Heart left ventricle (tissue), 16 donors: ENCODE results near the gene IL1B. TPM values are rescaled to one million over a fixed set of nuclear protein-coding genes. Genes with fewer than 3 reads are reported as not detected.

Source experiments
- ATAC-seq, 4 donors: fragments of 200-7000 bp; cut with Tn5 transposase; one replicate each; pipeline ENCODE4 v1.9.1; 2020 to 2022; ENCODE audit warnings: moderate library complexity in 4 of 4, mild to moderate bottlenecking in 3 of 4, moderate number of reproducible peaks in 1 of 4
- DNase-seq, 5 donors: peaks; one replicate each; pipeline ENCODE4 v3.0.0-alpha.2; 2020
- H3K27ac ChIP-seq, 12 donors: fragments of 200-600 bp; sonication (generic) in 4 of 12; one replicate each; pipeline versions ENCODE4 v1.5.0 to v1.8.0; 2016 to 2022; ENCODE audit warnings: mild to moderate bottlenecking in 2 of 12
- H3K27me3 ChIP-seq, 9 donors: fragments of 200-600 bp; sonication (generic) in 2 of 9; one replicate each; pipeline versions ENCODE4 v1.5.1 to v1.8.0; 2016 to 2022; ENCODE audit warnings: mild to moderate bottlenecking in 3 of 9
- H3K36me3 ChIP-seq, 9 donors: fragments of 200-600 bp; sonication (generic) in 2 of 9; one replicate each; pipeline versions ENCODE4 v1.5.0 to v1.8.0; 2018 to 2022; ENCODE audit warnings: mild to moderate bottlenecking in 2 of 9
- H3K4me1 ChIP-seq, 12 donors: fragments of 200-600 bp; sonication (generic) in 4 of 12; one replicate each; pipeline versions ENCODE4 v1.5.0 to v1.8.0; 2016 to 2022; ENCODE audit warnings: mild to moderate bottlenecking in 3 of 12
- H3K4me3 ChIP-seq, 12 donors: fragments of 200-600 bp; sonication (generic) in 4 of 12; one replicate each; pipeline versions ENCODE4 v1.5.0 to v1.8.0; 2017 to 2022; ENCODE audit warnings: mild to moderate bottlenecking in 9 of 12, moderate library complexity in 4 of 12
- H3K9me3 ChIP-seq, 12 donors: fragments of 200-600 bp; sonication (generic) in 4 of 12; one replicate each; pipeline versions ENCODE4 v1.5.0 to v1.8.0; 2016 to 2022; ENCODE audit warnings: mild to moderate bottlenecking in 1 of 12
- CTCF ChIP-seq, 12 donors: fragments of 200-600 bp; sonication (generic) in 4 of 12; IDR thresholded peaks; one replicate each; pipeline versions ENCODE4 v1.5.0 to v1.8.0; 2018 to 2022; ENCODE audit warnings: antibody characterized with exemption in 12 of 12, mild to moderate bottlenecking in 5 of 12
- POLR2A ChIP-seq, 2 donors: fragments of 450-650 bp; IDR thresholded peaks; one replicate each; pipeline ENCODE4 v1.6.1; 2017; ENCODE audit warnings: antibody characterized with exemption in 2 of 2, mild to moderate bottlenecking in 2 of 2, moderate library complexity in 2 of 2
- WGBS, 4 donors: extraction: QIAGEN DNeasy Blood & Tissue Kit in 2 of 4; methylation state at CpG; one replicate each; pipeline versions ENCODE4 v1.1.5 to v1.1.7; 2013 to 2018; 5-methylcytosine and 5-hydroxymethylcytosine counted together
- intact Hi-C, 10 donors: fragments of 100-400 bp; cut with DNase I; formaldehyde crosslinking; loops; one replicate each; pipeline versions ENCODE4 v1.11.1 to v1.14.2; 2022
- polyA plus RNA-seq, 2 donors: library from polyadenylated mRNA; stranded (reverse); fragments of 200-250 nt; gene quantifications; one replicate each; pipeline ENCODE4 v1.2.3, GENCODE V29; 2013
- total RNA-seq, 9 donors: library from RNA; depleted of rRNA in 2 of 9; stranded (reverse); fragments of >200 nt in 2 of 9; fragmentation: NEBNext Ultra II Directional in 3 of 9; extraction: Animal tissue kit (Norgen Biotek cat#: 25700) in 3 of 9; gene quantifications; one replicate each; pipeline versions ENCODE4 v1.1.0 to v1.2.4, GENCODE V29; 2016 to 2023
- donor health status: ischemic (EF 13 %, LVEDD 7.1; RV severe dilation, severe dysfunction).
- donor health status: healthy with polysubstance abuse.
- donor health status: DM: no; HTN: yes; CAD: no.
- donor health status: DM: no; HTN: no; CAD: no.
- donor health status: ischemic (EF 25% LVEDD 6.9; RV normal size, moderate dysfunction).
- donor health status: ischemic (EF 25% LVEDD 5.7; RV mildly dilated, moderate dysfunction).
- donor health status: healthy.
- donor health status: DM: yes; HTN: yes; CAD: no.
- donor health status: ischemic (EF 35%, LVEDD 5.7; RV mildly dilated, moderate dysfunction).
- donor health status: nonischemic (EF 11% LVEDD 7.7; RV severe dilation, severe dysfunction).
- donor health status: DM: yes; HTN: yes; CAD: no.
- donor health status: PGD.
- donor health status: ischemic (EF 29% LVEDD 5.4; RV normal size, mild dysfunction).
- donor health status: nonischemic (EF 23%, LVEDD 6.1; RV moderate dilation, normal function).

IL1B gene
- total and polyA plus RNA-seq, 11 donors: 0.27 to 12.3 (median 1.1) TPM; not detected in 4

DNA sequence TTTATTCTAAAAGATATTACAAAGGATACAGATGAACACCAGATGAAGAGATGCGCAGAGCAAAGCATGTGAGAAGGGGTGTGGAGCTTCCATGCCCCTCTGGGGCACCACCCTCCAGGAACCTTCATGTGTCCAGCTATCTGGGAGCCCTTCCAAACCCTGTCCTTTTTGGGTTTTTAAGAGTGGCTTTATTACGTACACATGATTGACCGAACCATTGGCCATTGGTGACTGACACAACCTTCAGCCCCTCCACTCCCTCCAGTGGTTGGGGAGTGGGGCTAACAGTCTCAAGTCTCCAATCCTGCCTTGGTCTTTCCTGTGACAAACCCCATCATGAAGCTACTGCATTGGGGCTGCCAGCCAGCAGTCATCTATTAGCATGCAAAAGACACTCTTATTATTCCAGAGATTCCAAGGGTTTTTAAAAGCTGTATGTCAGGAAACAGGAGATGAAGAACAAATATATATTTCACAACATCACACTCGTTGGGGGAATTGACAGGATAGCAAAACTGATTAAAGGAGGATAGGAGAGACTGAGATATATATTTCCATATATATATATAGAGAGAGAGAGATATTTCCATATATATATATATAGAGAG lies 19.4 kb downstream of the IL1B start:
- no peak overlapping the region for H3K4me3 ChIP-seq
- H3K9me3 ChIP-seq: peaks cover 0 to 3% (median 0%) of the 10 kb centered on the region in 12 donors
- intact Hi-C loops: loop anchor here in 3 of 10 donors (5.0 to 10.0 kb wide), 2 partner anchors 50 to 52 kb away; partner anchors contain the start of gene CKAP2L (in 2 of the 3)
- ATAC-seq (no peak), DNase-seq (no peak)
- peaks cover 0 to 22% (median 15%) of the 10 kb centered on the region in 12 donors for H3K4me1 ChIP-seq
- H3K27me3 ChIP-seq: no peaks in the 10 kb centered on the region
- H3K36me3 ChIP-seq: no peaks in the 10 kb centered on the region
- TF ChIP-seq CTCF (IDR thresholded peaks at IDR 0.05) (no peak), POLR2A (IDR thresholded peaks at IDR 0.05) (no peak)
- 78 to 89% (median 81%) methylated on average over 4 of the region's 4 CpGs for WGBS, 4 donors
- no peak overlapping the region for H3K27ac ChIP-seq

- 74 to 79% (median 75%) methylated on average over 2 of the region's 2 CpGs for WGBS, 4 donors
- TF ChIP-seq CTCF (IDR thresholded peaks at IDR 0.05) (no peak), POLR2A (IDR thresholded peaks at IDR 0.05) (no peak)
- no peaks in the 10 kb centered on the region for H3K27me3 ChIP-seq
- H3K4me1 ChIP-seq: peaks cover 0 to 33% (median 25%) of the 10 kb centered on the region in 12 donors
- no peak for DNase-seq
- intact Hi-C loops: loop anchor here in 4 of 10 donors (5.0 to 10.0 kb wide), 2 partner anchors 49 to 53 kb away; partner anchors contain the start of gene CKAP2L (in 2 of the 4)
- H3K27ac ChIP-seq: no peak overlapping the region
- H3K4me3 ChIP-seq: no peak overlapping the region
- ATAC-seq: no peak
- H3K9me3 ChIP-seq: no peaks in the 10 kb centered on the region
- no peaks in the 10 kb centered on the region for H3K36me3 ChIP-seq
These were observed 22.3 kb downstream of the IL1B start for GRCh38 chr2:112814278-112814677.

DNA sequence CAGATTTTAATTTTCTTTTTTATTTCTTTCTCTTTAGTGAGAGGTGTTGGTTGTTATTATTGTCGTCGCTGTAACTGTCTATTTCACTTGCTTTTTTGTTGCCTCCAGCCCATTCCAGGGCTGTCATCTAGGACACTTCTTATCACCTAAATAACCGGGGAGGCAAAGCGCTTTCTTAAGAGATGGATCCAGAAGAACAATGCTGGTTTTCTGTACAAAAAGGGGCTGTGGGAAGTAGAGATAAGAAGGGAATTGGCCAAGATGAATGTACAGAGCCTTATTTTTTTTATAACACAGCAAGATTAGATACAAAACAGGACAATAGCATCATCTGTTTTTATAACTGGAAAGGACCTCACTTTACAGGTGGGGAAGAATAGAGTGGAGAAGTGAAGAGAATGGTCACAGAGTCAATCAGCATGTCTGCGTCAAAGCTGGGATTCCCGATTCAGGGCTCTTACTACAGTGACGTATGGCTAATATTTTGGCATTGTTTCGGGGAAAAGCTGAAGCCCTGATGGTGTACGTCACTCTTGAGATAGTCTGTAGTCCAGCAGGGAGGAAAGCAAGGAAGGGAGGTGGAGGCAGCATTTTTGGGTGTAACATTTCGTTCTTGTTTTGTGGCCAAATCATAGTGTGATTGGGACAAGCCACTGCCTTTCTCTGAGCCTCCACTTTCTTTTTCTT lies 23.2 kb downstream of the IL1B start:
- no peaks in the 10 kb centered on the region for H3K36me3 ChIP-seq
- H3K27me3 ChIP-seq: no peaks in the 10 kb centered on the region
- ATAC-seq (no peak), DNase-seq (no peak)
- H3K4me3 ChIP-seq: no peak overlapping the region
- TF ChIP-seq CTCF (IDR thresholded peaks at IDR 0.05) (no peak), POLR2A (IDR thresholded peaks at IDR 0.05) (no peak)
- H3K9me3 ChIP-seq: no peaks in the 10 kb centered on the region
- peak overlapping the region in 3 of 12 donors; percentile 14 to 25 (median 16) for H3K27ac ChIP-seq
- peaks cover 0 to 33% (median 25%) of the 10 kb centered on the region in 12 donors for H3K4me1 ChIP-seq
- intact Hi-C loops: loop anchor here in 4 of 10 donors (5.0 to 10.0 kb wide), 2 partner anchors 49 to 54 kb away; partner anchors contain the start of gene CKAP2L (in 2 of the 4)
- 77 to 85% (median 80%) methylated on average over 10 of the region's 10 CpGs for WGBS, 4 donors
